ENCODE measurements around the gene NKAIN4.

GRCh38 chr20:63256954-63257353 is 2.7 kb upstream of the NKAIN4 start:
- TF ChIP-seq POLR2A (IDR thresholded peaks at IDR 0.05) (no peak), CTCF (IDR thresholded peaks at IDR 0.05) (no peak), POLR2AphosphoS5 (IDR thresholded peaks at IDR 0.05) (no peak)

Data from transverse colon (tissue), 4 donors.